ENCODE data around the gene ZDHHC1.

GRCh38 chr16:67441907-67442306, 25.6 kb upstream of the ZDHHC1 start:
- TF ChIP-seq CTCF (IDR thresholded peaks at IDR 0.05): no peak
- no peak for TF ChIP-seq POLR2A (IDR thresholded peaks at IDR 0.05)
